G401 (cell line): ENCODE results near the gene ACOXL. TPM values are rescaled to one million over a fixed set of nuclear protein-coding genes. Genes with fewer than 3 reads are reported as not detected.
"Not testable (repeated sequence)": the region's sequence is repeated elsewhere in the genome, so short reads cannot be mapped to it uniquely, and the experiment has no call there.

Source experiments
- DNase-seq: peaks from one replicate; pipeline ENCODE4 v3.0.0-alpha.2; 2015; ENCODE audit warnings: low spot score
- in situ Hi-C: cut with HindIII; loops from 2 replicates; pipeline ENCODE4 v1.10.0; 2016; ENCODE audit warnings: low sequenced_read_pairs, mixed read lengths
- total RNA-seq: library from RNA; depleted of rRNA; stranded (reverse); fragments of >200 nt; shearing (Covaris generic); gene quantifications from 2 replicates; pipeline ENCODE4 v1.2.3, GENCODE V29; 2014

The ACOXL gene
- total RNA-seq, 1 experiment from 2014 or later, result not detected

- DNase-seq, result no peak
- in situ Hi-C loops, result no loop called here
Measured at GRCh38 chr2:111054791-111055691, 322.7 kb downstream of the ACOXL start.

- in situ Hi-C loops, result no loop called here
- DNase-seq, result no peak
Measured at GRCh38 chr2:111055735-111056134, 323.4 kb downstream of the ACOXL start.

DNA sequence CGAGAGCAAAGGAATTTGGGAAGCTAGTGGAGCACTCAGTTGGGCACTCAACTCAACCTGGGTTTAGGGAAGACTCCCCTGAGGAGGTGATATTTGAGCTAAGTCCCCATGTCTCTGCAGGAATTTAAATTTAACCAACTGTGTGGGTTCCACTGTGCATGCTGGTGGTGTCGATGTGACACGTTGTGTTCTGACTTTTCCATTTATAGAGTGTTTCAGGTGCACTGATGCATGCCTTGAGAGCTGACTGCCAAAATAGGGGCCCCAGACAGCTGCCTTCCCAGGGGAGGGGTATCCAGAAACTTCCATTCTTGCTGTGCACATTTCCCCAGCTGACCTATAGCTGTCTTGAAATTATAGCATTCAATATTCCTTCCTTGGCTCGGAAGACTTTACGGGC, 324.7 kb downstream of the ACOXL start:
- no peak for DNase-seq
- in situ Hi-C loops, result no loop called here

- in situ Hi-C loops, result no loop called here
- no peak for DNase-seq
Measured at GRCh38 chr2:111057721-111058120, 325.3 kb downstream of the ACOXL start.

GRCh38 chr2:111058264-111058663, 325.9 kb downstream of the ACOXL start:
- in situ Hi-C loops, result no loop called here
- DNase-seq, result no peak

DNA sequence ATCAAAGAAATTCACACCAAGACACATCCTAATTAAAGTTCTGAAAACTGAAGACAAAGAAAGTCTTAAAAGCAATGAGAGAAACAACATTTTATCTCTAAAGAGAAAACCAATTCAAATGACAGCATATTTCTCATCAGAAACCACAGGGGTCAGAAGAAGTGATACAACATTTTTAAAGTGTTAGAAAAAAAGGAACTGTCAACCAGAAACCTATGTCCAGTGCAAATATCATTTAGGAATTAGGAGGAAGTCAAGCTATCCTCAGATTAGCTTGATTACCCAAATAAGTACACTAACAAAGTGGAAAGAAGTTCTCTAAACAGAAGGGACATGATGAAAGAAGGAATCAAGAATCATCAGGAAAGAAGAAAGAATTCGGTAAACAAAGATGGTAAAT, 328.8 kb downstream of the ACOXL start:
- in situ Hi-C loops, result no loop called here
- DNase-seq, result no peak

- no peak for DNase-seq
- in situ Hi-C loops, result no loop called here
Measured at GRCh38 chr2:111062417-111062816, 330.0 kb downstream of the ACOXL start.

DNA sequence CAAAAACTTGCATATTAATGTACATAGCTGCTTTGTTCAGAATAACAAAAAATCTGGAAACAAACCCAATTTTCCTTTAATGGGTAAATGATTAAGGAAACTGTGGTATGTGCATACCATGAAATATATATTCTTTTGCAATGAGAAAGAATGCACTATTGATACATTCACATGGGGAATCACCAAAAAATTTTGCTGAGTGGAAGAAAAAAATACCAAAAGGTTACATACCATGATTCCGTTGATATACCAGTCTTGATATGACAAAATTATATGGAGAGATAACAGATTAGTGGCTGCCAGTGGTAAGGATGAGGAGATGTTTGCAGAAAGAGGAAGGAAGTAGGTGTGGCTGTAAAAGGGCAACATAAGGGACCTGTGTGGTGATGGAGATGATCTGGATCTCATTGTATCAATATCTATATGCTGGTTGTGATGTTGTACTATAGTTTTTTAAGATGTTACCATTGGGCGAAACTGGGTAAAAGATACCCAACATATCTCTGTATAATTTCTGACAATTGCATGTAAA, 333.8 kb downstream of the ACOXL start:
- in situ Hi-C loops, result no loop called here
- DNase-seq, result no peak

DNA sequence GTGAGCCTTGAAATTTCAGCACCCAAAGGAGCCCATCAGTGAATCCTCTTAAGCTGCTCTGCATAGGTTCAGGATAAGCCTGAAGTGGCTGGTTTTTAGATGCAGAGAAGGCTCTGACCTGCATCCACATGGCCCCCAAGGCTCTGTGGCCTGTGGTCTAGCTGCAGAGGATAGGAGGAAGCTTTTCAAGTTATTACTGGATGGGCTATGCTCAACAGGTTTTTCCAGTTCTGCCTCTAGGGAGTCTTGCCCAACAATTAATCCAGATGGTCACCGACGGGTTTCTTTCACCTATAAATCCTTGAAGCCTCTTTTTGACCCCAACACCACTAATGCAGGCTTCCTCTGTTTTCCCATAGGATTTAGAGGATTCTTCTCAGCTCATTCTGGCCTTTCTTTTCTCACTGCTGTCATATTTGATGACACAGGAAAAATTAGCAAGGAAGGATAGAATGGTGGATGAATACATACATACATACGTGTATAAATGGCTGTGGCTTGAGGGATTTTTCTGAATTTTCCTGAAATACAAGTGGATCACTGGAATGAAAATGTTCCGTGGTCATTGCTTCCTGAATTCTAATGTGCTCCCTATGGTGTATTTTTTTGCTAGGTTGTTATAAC, 336.2 kb downstream of the ACOXL start:
- DNase-seq, result no peak
- in situ Hi-C loops, result no loop called here

GRCh38 chr2:111069722-111070121, 337.3 kb downstream of the ACOXL start:
- no peak for DNase-seq
- in situ Hi-C loops, result no loop called here

DNA sequence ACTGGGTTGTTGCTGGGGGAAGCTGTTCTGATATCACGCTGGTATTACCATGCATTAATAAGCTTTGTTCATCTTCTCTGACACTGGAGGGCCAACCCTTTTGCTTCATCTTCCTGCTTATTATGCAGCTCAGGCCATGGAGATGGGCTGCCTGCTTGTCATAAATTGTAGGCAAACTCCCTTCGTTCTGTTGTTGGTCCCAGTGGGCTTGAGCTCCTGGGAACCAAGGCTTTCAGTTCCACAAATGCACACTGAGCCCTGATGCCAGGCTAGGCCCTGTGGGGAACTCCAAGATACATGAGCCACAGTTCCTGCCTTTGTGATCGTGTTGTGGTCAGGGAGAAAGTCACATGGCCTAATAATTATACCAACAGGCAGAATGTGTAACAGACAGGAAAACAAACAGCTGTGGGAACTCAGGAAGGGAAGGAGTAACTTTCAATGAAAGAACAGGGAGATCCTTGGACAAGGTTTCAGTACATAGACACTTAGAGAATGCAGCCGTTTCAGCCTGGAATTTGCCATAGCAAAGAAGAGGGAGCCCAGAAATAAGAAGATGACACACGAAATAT, 339.3 kb downstream of the ACOXL start:
- DNase-seq, result no peak
- in situ Hi-C loops, result no loop called here

DNA sequence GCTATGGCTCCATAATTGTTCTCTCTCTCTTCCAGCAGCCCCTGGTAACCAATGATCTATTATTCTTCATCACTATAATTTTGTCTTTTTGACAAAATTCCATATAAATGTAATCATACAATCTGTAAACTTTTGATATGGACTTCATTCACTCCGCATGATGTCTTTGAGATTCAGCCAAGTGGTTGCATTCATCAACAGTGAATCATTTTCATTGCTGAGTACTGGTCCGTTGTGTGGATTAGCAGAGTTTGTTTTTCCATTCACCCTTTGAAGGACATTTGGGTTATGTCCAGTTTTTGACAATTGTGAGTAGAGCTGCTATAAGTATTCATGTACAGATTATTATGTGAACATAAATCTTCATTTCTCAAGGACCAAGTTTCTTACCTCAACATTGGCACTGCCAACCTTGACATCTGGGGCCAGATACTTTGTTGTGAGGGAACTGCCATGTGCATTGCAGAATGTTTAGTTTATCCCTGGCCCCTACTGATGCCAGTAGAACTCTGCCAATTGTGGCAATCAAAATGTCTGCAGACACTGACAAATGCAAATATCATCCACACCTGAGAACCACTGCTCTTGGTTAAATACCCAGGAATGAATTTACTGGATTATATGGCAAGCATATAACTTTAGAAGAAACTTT, 340.0 kb downstream of the ACOXL start:
- DNase-seq, result no peak
- in situ Hi-C loops, result no loop called here

GRCh38 chr2:111082659-111083058, 350.3 kb downstream of the ACOXL start:
- DNase-seq, in situ Hi-C loops: not testable (repeated sequence)

GRCh38 chr2:111091811-111092211, 359.4 kb downstream of the ACOXL start:
- in situ Hi-C loops, result no loop called here
- no peak for DNase-seq

- in situ Hi-C loops, result no loop called here
- no peak for DNase-seq
Measured at GRCh38 chr2:111094691-111095090, 362.3 kb downstream of the ACOXL start.

DNA sequence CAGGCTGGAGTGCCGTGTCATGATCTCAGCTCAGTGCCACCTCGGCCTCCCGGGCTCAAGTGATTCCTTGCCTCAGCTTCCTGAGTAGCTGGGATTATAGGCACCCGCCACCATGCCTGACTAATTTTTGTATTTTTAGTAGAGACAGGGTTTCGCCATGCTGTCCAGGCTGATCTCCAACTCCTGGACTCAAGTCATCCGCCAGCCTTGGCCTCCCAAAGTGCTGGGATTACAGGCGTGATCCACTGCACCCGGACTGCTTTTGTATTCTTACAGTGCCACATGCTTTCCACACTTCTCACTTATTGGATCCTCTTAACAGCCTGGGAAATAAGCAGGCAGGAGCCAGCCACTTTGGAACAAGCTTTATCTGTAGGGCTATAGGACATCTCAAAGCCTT, 363.1 kb downstream of the ACOXL start:
- in situ Hi-C loops, result no loop called here
- no peak for DNase-seq

- in situ Hi-C loops, result no loop called here
- no peak for DNase-seq
Measured at GRCh38 chr2:111099402-111099801, 367.0 kb downstream of the ACOXL start.

DNA sequence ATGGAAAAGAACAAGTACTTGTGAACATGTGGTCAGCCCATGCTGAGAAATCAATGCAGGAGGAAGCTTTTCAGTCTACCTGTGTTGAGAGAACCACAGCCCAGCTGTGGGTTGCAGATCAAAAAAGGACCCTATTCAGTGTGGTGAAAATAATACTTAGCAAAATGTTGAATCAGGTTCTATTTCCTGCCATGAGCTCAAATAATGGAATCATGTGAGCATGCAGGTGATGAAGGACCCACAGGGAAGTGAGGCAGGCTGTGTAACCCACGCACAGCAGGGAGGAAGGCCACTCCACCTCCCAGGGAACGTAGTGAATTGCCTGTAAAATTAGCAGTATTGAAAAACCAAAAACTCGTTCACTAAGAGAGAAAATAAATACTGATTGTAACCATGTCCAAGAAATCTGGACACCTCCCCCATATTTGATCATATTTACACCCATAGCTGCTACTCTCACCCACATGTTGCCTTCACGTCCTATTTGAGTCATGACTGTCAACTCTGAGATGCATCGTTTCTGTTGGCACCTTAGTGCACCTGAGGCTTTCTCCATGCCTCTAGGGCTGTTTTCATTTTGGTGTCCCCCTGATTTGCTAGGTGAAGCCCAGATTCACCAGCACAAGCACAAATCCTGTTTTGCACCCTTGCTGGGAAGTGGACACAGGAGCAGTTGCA, 367.9 kb downstream of the ACOXL start:
- in situ Hi-C loops, result no loop called here
- DNase-seq, result no peak

DNA sequence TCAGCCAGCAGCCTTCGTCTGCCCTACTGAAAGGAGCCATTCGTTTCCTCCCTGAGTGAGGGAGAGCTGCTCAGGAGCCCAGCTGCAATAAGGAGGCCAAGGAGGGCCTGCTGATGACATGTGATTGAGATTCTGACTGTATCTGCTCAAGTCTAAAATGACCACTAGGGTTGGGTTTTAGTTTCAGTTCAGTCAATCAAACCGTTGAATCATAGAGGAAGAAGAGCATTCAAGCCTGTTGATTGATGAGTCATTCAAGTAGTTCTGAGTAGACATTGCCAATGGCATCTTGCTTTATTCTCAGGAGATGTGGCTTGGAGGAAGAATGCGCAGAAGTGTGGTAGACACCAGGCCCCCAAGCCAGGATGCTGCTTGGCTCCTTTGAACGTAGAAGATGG, 368.4 kb downstream of the ACOXL start:
- in situ Hi-C loops, result no loop called here
- DNase-seq, result no peak
